PC-9 (cell line): Measurements from ENCODE around the gene BLOC1S1.

ENCODE experiments used
- CTCF ChIP-seq: fragments of 200-600 bp; sonication (generic); conservative IDR thresholded peaks from 2 replicates; pipeline ENCODE4 v1.6.1; 2017; ENCODE audit warnings: mixed run types, antibody characterized with exemption, mild to moderate bottlenecking, moderate library complexity
- EZH2 ChIP-seq: fragments of 200-600 bp; sonication (generic); IDR thresholded peaks from 2 replicates; pipeline ENCODE4 v1.8.0; 2017; ENCODE audit warnings: antibody characterized with exemption, low read depth

- no peak for TF ChIP-seq CTCF
- TF ChIP-seq EZH2, result no peak
Observed at GRCh38 chr12:55692631-55693322, 23.1 kb upstream of the BLOC1S1 start.
